Right lung (tissue), 5 donors: Measurements from ENCODE around the gene IFITM5. TPM values are rescaled to one million over a fixed set of nuclear protein-coding genes. Genes with fewer than 3 reads are reported as not detected.

Experiments used
- DNase-seq, 2 donors: peaks; one replicate each; pipeline ENCODE4 v3.0.0-alpha.2; 2013
- polyA plus RNA-seq, 5 donors: library from polyadenylated mRNA; unstranded; fragments of 120-200 nt; gene quantifications; one replicate each; pipeline versions ENCODE4 v1.2.1 to v1.2.3, GENCODE V29; 2013; ENCODE audit warnings: inconsistent platforms in 1 of 5, low replicate concordance in 1 of 5; ENCODE audit not compliant: insufficient read length in 5 of 5, insufficient read depth in 1 of 5

IFITM5 gene
- polyA plus RNA-seq, 5 donors, result 0.14 to 0.43 (median 0.33) TPM

DNA sequence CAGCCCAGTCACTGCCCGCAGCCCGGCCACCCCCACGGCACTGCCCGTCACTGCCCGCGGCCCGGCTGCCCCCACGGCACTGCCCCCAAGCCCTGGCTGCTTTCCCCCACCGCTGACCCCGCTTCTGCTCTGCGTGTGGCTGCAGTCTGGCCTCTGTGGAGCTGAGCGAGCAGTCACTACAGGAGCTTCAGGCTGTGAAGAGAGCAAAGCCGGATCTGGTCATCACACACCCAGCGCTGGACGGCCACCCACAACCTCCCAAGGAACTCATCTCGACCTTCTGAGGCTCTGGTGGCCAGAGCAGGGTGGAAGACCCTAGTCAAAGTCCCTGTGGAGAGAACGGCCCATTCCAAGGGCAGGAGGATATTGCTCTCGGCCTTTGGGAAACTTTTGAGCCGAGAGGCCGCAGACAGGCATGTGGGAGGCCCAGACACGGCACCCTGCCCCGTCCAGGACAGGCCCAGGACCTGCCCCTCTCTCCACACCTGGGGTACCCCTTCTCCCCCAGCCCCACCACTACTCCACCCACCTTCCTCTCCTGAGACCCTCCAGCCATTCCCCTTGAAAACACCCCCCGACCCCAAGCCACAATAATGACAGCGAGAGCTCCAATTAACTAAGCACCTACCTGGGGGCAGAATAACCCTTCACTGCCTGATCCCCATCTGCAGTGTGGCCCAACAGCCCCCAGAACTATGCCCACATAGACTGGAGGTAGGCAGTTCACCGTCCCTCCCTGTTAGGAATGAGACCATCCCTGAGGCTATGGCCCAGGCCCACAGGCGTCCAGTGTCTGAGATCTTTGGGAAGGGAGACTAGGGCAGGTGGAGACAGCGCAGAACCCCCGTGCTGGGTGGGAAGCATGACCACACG is 14.1 kb downstream of the IFITM5 start:
- no peak for DNase-seq

- no peak for DNase-seq
These were observed 15.0 kb downstream of the IFITM5 start for GRCh38 chr11:284105-285020.

DNA sequence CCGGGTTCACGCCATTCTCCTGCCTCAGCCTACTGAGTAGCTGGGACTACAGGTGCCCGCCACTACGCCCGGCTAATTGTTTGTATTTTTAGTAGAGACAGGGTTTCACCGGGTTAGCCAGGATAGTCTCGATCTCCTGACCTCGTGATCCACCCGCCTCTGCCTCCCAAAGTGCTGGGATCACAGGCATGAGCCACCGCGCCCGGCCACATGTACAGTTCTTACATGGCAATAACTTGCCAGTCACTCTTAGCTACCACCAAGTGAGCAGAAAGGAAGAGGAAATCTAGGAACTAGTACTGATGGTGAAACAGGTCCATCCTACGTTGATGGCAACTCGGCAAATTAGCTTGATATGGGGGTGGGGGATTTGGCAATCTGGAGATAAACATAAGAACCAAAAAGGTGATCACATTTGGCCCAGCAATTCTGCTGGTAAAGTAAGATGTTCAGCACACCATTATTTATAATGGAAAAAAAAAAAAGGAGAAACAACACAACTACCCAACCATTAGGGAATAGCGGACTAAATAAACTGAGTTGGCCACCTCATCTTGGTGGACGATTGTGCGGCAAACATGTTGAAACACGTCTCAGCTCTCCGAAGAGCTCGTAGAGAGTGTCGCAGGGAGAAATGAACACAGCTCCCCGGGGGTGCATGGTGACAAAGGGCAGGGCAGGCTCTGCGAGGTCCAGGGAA is 15.8 kb downstream of the IFITM5 start:
- DNase-seq, result no peak

DNA sequence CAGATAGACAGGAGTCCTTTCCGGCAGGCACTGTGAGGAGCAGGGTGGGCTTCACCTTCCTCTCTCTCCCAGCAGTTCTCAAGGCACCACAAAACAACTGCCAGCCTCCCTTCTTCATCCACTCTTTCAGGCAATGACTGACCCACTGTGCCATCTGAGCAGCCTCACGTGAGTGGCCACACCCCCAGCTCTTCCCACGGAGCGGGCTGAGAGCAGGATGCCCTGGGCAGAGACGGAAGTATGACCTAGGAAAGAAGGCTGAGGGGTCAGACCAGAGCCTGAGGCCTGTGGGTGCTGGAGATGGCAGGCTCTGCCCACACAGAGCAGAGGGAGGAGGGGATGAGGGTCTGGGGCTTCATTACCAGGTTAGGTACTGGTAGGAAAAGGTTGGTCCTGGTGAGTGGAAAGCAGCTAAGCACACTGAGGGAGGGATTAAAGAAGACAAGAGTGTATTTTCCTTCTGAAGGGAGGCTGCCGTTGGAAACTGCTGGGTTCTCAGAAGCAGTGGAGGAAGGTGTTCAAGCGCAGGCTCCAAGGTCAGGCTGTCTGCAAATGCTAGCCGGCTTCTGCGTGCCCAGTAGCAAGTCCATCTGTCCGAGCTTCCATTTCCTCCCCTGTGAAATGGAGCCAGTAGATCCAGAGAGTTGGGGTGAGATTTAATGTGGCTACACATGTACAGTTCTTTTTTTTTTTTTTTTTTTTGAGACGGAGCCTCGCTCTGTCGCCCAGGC is 16.5 kb downstream of the IFITM5 start:
- DNase-seq, result no peak

DNA sequence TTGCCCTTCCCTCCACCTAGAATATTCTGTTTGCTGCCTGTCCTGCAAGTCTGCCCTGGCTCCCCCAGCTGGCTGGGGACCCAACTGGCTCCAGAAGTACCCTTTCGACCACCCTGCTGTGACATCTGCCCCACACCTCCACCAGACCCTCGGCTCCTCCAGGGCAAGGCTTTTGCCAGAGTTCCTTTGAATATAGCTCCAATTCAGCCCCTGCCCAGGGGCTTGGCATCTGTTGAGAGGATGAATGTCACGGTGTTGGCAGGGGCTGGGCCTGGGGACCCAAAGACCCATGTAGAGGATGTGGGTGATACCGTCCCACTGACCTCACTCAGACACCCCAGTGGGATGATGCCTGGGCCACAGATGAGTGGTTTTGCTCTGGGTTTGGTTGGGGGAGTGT is 17.2 kb downstream of the IFITM5 start:
- DNase-seq, result no peak

DNA sequence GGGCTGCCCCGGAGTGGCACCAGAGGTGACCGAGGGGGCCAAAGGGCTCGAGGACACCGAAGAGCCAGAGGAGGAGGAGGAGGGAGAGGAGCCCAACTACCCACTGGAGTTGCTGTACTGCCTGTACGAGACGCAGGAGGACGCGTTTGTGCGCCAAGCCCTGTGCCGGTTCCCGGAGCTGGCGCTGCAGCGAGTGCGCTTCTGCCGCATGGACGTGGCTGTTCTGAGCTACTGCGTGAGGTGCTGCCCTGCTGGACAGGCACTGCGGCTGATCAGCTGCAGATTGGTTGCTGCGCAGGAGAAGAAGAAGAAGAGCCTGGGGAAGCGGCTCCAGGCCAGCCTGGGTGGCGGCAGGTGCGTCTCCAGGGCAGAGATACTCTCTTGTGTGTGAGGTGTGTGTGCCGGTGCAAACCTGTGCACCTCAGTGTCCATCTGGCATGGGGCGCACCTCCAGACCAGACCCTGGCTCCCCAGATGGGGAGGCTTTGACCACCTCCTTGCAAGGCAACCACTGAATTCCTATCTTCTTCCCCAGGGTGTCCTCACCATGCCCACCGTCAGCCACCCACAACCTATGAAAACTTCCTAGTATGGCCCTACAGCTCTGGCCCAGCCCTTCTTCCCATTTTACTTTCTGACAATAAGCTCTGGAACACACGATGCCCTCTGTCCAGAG is 17.7 kb downstream of the IFITM5 start:
- no peak for DNase-seq

DNA sequence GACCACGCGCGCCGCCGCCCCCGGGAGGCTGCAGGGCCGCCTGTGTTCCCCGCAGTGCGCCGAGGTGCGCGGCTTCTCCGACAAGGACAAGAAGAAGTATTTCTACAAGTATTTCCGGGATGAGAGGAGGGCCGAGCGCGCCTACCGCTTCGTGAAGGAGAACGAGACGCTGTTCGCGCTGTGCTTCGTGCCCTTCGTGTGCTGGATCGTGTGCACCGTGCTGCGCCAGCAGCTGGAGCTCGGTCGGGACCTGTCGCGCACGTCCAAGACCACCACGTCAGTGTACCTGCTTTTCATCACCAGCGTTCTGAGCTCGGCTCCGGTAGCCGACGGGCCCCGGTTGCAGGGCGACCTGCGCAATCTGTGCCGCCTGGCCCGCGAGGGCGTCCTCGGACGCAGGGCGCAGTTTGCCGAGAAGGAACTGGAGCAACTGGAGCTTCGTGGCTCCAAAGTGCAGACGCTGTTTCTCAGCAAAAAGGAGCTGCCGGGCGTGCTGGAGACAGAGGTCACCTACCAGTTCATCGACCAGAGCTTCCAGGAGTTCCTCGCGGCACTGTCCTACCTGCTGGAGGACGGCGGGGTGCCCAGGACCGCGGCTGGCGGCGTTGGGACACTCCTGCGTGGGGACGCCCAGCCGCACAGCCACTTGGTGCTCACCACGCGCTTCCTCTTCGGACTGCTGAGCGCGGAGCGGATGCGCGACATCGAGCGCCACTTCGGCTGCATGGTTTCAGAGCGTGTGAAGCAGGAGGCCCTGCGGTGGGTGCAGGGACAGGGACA is 18.4 kb downstream of the IFITM5 start:
- DNase-seq, result no peak

DNA sequence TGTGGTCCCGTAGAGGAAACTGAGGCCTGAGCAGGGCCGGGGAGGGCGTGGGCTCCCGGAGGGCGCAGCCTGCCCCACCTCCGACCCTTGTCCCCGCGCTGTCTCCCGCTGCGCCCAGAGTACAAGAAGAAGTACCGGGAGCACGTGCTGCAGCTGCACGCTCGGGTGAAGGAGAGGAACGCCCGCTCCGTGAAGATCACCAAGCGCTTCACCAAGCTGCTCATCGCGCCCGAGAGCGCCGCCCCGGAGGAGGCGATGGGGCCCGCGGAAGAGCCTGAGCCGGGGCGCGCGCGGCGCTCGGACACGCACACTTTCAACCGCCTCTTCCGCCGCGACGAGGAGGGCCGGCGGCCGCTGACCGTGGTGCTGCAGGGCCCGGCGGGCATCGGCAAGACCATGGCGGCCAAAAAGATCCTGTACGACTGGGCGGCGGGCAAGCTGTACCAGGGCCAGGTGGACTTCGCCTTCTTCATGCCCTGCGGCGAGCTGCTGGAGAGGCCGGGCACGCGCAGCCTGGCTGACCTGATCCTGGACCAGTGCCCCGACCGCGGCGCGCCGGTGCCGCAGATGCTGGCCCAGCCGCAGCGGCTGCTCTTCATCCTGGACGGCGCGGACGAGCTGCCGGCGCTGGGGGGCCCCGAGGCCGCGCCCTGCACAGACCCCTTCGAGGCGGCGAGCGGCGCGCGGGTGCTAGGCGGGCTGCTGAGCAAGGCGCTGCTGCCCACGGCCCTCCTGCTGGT is 19.2 kb downstream of the IFITM5 start:
- DNase-seq, result no peak

DNA sequence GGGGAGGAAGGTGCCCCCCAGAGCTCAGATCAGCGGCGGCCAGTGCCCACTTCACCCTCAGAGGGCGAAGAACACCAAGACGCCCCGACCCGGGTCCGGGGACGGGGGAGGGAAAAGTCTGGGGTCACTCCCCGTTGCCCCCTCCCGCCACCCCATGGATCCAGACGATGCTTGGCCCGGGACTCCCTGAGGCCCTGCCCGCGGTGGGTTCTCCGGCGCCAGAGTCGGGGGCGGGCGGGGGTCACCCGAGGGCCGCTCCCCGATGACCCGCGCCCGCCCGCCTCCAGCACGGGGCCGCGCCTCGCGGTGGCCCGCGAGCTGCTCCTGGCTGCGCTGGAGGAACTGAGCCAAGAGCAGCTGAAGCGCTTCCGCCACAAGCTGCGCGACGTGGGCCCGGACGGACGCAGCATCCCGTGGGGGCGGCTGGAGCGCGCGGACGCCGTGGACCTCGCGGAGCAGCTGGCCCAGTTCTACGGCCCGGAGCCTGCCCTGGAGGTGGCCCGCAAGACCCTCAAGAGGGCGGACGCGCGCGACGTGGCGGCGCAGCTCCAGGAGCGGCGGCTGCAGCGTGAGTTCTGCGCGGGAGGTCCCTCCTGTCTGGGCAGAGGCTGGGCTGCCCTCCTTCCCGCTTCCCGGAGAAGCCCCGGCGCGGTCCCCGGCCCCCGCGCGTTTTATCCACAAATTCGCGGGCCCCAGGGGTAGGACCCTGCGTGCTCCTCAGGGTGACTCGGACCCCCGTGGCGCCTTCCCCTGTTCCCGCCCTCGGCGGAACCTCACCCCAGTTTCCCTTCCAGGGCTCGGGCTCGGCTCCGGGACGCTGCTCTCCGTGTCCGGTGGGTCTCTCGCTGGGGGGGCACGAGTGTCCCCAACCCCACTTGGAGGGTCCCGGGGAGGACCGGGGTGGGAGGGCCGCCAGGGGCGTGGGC is 20.0 kb downstream of the IFITM5 start:
- no peak for DNase-seq

GRCh38 chr11:278001-278951 is 21.1 kb downstream of the IFITM5 start, which contains the start of gene NLRP6:
NLRP6 (plus strand) TSS chr11:278407; CDS start chr11:278570, 163 bp downstream.
- DNase-seq, result no peak

GRCh38 chr11:276219-276618 is 23.1 kb downstream of the IFITM5 start:
- DNase-seq, result no peak

GRCh38 chr11:272931-273198 is 26.5 kb downstream of the IFITM5 start:
- no peak for DNase-seq

DNA sequence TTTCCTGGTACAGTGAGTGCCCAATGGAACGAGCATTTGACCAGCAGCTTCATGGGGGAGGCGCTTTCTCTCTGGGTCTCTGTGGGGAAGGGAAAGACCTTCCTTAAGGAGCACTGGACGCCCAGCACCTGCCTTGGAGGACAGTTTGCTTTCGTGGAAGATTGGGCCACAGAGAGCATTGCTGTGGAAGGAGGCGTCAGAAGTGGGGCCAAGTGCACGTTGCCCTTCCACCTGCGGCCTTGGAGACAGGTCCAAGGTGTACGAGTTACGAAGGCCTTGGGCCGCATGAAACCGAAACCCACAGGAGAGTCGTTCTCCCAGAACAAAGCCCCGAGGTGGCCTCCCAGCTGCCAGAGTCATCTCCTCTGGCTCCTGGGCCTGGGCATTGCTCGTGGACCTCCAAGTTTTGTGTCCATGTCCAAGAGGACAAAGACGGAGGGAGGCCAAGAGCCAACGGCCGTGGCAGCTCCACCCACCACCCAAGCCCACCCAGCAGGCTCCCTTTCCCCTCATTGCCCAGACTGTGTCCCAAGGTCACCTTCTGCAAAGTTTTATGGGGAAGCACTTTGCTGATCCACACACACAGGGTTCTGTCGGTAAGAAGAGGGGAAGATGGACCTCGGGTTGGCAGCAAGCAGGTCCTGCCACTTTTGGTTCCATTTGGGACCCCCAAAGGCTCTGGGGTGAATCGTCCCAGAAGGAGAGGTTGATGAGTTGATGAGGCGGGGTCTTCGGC is 27.0 kb downstream of the IFITM5 start:
- DNase-seq, result no peak

- DNase-seq, result no peak
These were observed 28.0 kb downstream of the IFITM5 start for GRCh38 chr11:271319-271715.

DNA sequence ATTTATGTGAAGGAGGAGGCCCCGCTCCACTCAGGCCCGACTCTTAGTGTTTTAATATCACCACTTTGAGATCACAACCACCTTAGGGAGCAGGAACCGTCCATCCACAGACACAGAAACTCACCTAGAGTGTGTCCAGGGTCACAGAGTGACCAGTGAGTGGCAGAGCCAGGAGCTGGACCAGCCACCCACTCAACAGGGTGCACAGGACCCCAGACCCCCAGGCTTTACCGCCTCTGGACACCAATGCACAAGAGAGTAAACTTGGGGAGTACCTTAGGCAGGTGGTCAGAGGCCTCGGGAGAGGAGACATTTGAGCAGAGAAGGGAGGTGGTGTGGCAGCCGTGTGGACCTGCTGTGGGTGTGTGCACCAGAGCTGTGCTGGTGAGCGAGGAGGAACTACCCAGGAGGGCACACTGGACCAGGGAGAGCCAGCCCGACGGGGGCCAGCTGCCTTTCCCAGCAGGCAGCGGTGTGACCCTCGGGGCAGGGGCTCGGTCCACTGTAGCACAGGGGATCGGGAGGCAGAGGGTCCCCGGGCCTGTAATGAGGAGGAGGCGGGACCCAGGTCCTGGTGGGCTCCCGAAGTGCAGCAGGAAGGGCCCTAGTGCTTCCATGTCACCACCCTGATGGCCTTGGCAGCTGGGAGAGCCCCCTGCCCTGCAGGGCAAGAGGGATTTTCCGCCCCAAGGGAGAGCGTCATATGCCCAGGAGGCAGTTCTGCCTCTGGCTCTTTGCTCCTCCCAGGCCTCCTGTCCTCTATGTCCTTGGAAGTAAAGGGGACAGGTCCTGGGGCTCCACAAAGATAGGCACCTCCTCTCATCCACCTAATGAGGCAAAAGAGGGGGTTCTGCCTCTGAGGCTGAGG is 28.6 kb downstream of the IFITM5 start:
- no peak for DNase-seq
